Testis (tissue), 2 donors: ENCODE measurements around the gene GPR42.

ENCODE experiments used
- POLR2A ChIP-seq: fragments of 450-650 bp; IDR thresholded peaks from one replicate; pipeline ENCODE4 v1.6.1; 2017; ENCODE audit warnings: antibody characterized with exemption, mild to moderate bottlenecking, moderate library complexity
- TF ChIP-seq, protein P1 (sequence below), 3 experiments: fragments of 450-650 bp in 2 of 3; fragments of 200-600 bp in 1 of 3; sonication (generic) in 1 of 3; IDR thresholded peaks; one replicate each; pipeline ENCODE4 v1.5.1; 2016 to 2019; ENCODE audit warnings: antibody characterized with exemption in 3 of 3, mild to moderate bottlenecking in 2 of 3, moderate library complexity in 1 of 3

GRCh38 chr19:35408284-35409171 lies 37.7 kb downstream of the GPR42 start:
- TF ChIP-seq, protein P1, sequence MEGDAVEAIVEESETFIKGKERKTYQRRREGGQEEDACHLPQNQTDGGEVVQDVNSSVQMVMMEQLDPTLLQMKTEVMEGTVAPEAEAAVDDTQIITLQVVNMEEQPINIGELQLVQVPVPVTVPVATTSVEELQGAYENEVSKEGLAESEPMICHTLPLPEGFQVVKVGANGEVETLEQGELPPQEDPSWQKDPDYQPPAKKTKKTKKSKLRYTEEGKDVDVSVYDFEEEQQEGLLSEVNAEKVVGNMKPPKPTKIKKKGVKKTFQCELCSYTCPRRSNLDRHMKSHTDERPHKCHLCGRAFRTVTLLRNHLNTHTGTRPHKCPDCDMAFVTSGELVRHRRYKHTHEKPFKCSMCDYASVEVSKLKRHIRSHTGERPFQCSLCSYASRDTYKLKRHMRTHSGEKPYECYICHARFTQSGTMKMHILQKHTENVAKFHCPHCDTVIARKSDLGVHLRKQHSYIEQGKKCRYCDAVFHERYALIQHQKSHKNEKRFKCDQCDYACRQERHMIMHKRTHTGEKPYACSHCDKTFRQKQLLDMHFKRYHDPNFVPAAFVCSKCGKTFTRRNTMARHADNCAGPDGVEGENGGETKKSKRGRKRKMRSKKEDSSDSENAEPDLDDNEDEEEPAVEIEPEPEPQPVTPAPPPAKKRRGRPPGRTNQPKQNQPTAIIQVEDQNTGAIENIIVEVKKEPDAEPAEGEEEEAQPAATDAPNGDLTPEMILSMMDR (IDR thresholded peaks at IDR 0.05) = no peak
- TF ChIP-seq POLR2A = no peak
